Calu3 (cell line): ENCODE results near the gene TTLL10. TPM values are rescaled to one million over a fixed set of nuclear protein-coding genes. Genes with fewer than 3 reads are reported as not detected.

Source experiments
- BruUV-seq: library from RNA; stranded (reverse); fragments of 400-500 nt; replicated peaks from 2 replicates; lab custom pipeline; 2021; lab: Mats Ljungman, UMichigan
- CTCF ChIA-PET: fragments of 300-600 bp; sonication (Branson Sonifier 250); formaldehyde crosslinking; loops from one replicate; lab custom pipeline; 2022; ENCODE audit warnings: antibody characterized with exemption; lab: Charles Lee
- DNase-seq: peaks from one replicate; pipeline ENCODE4 v3.0.0; 2022
- H3K27ac Mint-ChIP-seq: one replicate; pipeline ENCODE4 v1.8.0; 2022; ENCODE audit warnings: mixed read lengths; ENCODE audit not compliant: unreplicated experiment
- H3K27me3 Mint-ChIP-seq: one replicate; pipeline ENCODE4 v1.8.0; 2022; ENCODE audit warnings: mixed read lengths; ENCODE audit not compliant: unreplicated experiment
- H3K36me3 Mint-ChIP-seq: one replicate; pipeline ENCODE4 v1.8.0; 2022; ENCODE audit warnings: mild to moderate bottlenecking, moderate library complexity, mixed read lengths; ENCODE audit not compliant: insufficient read depth, unreplicated experiment
- H3K4me1 Mint-ChIP-seq: one replicate; pipeline ENCODE4 v1.8.0; 2022; ENCODE audit warnings: mild to moderate bottlenecking, low read depth, mixed read lengths; ENCODE audit not compliant: unreplicated experiment
- H3K4me3 Mint-ChIP-seq: one replicate; pipeline ENCODE4 v1.8.0; 2022; ENCODE audit warnings: mild to moderate bottlenecking, low read depth, moderate library complexity, mixed read lengths; ENCODE audit not compliant: unreplicated experiment
- H3K9me3 Mint-ChIP-seq: one replicate; pipeline ENCODE4 v1.8.0; 2022; ENCODE audit warnings: low read depth, mixed read lengths; ENCODE audit not compliant: unreplicated experiment
- intact Hi-C: fragments of 100-400 bp; cut with micrococcal nuclease; formaldehyde crosslinking; loops from one replicate; pipeline ENCODE4 v1.10.0; 2022; ENCODE audit not compliant: unreplicated experiment
- total RNA-seq: library from RNA; stranded (reverse); gene quantifications from 2 replicates; pipeline ENCODE4 v1.2.3, GENCODE V29; 2022
- TF ChIP-seq, protein P1 (sequence below): fragments of 200-600 bp; IDR thresholded peaks from one replicate; pipeline ENCODE4 v1.8.0; 2022; ENCODE audit warnings: antibody characterized with exemption; ENCODE audit not compliant: unreplicated experiment

The TTLL10 gene
- total RNA-seq, 1 experiment from 2014 or later: 3.5 TPM

DNA sequence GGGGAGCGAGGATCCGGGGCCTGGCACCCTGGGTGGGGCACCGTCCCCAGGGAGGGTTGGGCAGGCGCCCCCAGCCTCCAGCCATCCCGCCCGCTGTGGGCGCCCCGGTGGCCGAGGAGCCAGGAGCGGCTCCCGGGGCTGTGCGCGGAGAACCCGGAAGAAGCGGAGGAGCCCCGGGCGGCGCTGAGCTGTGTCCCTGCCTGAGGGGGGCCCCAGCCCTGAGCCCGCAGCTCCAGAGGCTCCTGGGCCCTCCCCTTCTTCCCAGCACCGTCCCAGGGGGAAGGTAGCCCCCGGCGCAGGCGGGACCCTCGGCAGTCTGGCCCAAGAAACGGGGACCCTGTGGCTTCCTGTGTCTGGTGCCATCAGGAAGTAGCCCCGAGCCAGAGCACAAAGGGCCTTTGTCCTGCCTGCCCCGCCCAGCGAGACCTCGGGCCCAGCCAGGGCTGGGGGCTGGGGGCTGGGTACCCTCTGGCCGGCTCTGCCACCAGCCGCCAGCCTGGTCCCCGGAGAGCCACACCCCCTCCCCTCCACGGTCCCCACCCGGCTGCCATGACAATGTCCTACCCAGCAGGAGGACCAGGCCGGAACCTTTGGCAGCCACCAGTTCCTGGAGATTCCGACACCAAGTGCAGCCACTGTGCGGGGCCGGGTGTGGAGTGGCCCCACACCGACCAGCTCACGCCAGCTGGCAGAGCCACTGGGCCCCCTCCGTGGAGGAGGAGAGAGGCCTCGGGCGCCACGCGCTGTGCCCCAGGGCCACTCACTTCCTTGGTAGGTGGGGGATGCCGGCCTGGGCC lies 15.6 kb upstream of the TTLL10 start:
- Mint-ChIP-seq H3K4me1 (no peaks in the 10 kb centered on the region), H3K27me3 (no peaks in the 10 kb centered on the region), H3K36me3 (peaks cover 40% of the 10 kb centered on the region), H3K9me3 (peaks cover 8% of the 10 kb centered on the region), H3K27ac (peak overlapping the region; percentile 1), H3K4me3 (peak overlapping the region; percentile 64)
- DNase-seq: peak; percentile 92
- CTCF ChIA-PET: interaction anchor here (1.2 to 1.5 kb wide), 2 partner anchors 22 to 73 kb away, joined by 5 read pairs; no protein-coding TSS in a partner anchor
- TSS peak; percentile 92 for BruUV-seq
- intact Hi-C loops: no loop called here
- TF ChIP-seq, protein P1, sequence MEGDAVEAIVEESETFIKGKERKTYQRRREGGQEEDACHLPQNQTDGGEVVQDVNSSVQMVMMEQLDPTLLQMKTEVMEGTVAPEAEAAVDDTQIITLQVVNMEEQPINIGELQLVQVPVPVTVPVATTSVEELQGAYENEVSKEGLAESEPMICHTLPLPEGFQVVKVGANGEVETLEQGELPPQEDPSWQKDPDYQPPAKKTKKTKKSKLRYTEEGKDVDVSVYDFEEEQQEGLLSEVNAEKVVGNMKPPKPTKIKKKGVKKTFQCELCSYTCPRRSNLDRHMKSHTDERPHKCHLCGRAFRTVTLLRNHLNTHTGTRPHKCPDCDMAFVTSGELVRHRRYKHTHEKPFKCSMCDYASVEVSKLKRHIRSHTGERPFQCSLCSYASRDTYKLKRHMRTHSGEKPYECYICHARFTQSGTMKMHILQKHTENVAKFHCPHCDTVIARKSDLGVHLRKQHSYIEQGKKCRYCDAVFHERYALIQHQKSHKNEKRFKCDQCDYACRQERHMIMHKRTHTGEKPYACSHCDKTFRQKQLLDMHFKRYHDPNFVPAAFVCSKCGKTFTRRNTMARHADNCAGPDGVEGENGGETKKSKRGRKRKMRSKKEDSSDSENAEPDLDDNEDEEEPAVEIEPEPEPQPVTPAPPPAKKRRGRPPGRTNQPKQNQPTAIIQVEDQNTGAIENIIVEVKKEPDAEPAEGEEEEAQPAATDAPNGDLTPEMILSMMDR: no peak

- no TSS peak for BruUV-seq
- no peak overlapping the region for H3K27ac Mint-ChIP-seq
- H3K4me3 Mint-ChIP-seq: no peak overlapping the region
- intact Hi-C loops: loop anchor here (10.0 kb wide), 1 partner anchor 74 kb away; the partner anchor contains the start of genes B3GALT6 and SDF4
- peaks cover 48% of the 10 kb centered on the region for H3K36me3 Mint-ChIP-seq
- no peaks in the 10 kb centered on the region for H3K27me3 Mint-ChIP-seq
- TF ChIP-seq, protein P1: no peak
- DNase-seq: no peak
- CTCF ChIA-PET: no interaction called here
- peaks cover 2% of the 10 kb centered on the region for H3K4me1 Mint-ChIP-seq
- no peaks in the 10 kb centered on the region for H3K9me3 Mint-ChIP-seq
Observed at GRCh38 chr1:1160281-1160930, 13.3 kb upstream of the TTLL10 start.

- H3K36me3 Mint-ChIP-seq: peaks cover 55% of the 10 kb centered on the region
- TF ChIP-seq, protein P1: no peak
- no peak overlapping the region for H3K4me3 Mint-ChIP-seq
- DNase-seq: no peak
- H3K27ac Mint-ChIP-seq: no peak overlapping the region
- CTCF ChIA-PET: no interaction called here
- peaks cover 9% of the 10 kb centered on the region for H3K4me1 Mint-ChIP-seq
- intact Hi-C loops: loop anchor here (10.0 kb wide), 1 partner anchor 74 kb away; the partner anchor contains the start of genes B3GALT6 and SDF4
- H3K9me3 Mint-ChIP-seq: no peaks in the 10 kb centered on the region
- BruUV-seq: no TSS peak
- no peaks in the 10 kb centered on the region for H3K27me3 Mint-ChIP-seq
Observed at GRCh38 chr1:1161078-1161682, 12.5 kb upstream of the TTLL10 start.

DNA sequence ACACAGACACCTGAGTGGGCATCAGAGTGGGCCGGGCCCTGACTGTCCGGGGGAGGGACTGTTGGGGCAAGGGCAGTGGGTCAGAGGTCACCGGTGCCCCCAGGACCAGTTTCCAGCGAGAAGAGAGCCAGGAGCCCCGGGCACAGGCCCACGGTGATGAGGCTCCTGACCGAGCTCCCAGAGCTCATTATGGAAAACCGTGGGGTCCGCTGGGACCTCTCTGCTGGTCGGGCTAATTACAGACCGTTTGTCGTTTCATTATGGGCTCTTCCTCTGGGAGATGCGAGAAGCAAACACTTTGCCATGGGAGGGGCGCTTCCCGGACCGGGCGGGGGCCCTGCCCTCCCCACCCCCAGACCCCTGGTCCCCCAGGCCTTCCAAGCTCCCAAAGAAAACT lies 12.0 kb upstream of the TTLL10 start:
- Mint-ChIP-seq H3K4me1 (peaks cover 9% of the 10 kb centered on the region), H3K9me3 (no peaks in the 10 kb centered on the region), H3K4me3 (peak overlapping the region; percentile 96), H3K36me3 (peaks cover 55% of the 10 kb centered on the region), H3K27ac (no peak overlapping the region), H3K27me3 (no peaks in the 10 kb centered on the region)
- TF ChIP-seq, protein P1: no peak
- CTCF ChIA-PET: no interaction called here
- no peak for DNase-seq
- intact Hi-C loops: loop anchor here (2.0 to 10.0 kb wide), 2 partner anchors 39 to 73 kb away; partner anchors contain the start of genes B3GALT6 and SDF4
- no TSS peak for BruUV-seq
